ENCODE data around the gene ADGRG1.

ADGRG1 gene

GRCh38 chr16:57680842-57681375 lies 52.5 kb downstream of the ADGRG1 start:
- Histone ChIP-seq H3K9me3 (no peaks in the 10 kb centered on the region), H3K4me3 (ENCODE audit: low read depth, low read length) (no peak overlapping the region), H3K27me3 (no peaks in the 10 kb centered on the region), H3K4me1 (no peaks in the 10 kb centered on the region; the same call in 1 of the 2 replicates), H3K36me3 (no peaks in the 10 kb centered on the region)
- no peak for DNase-seq
- no peak for TF ChIP-seq CTCF (IDR thresholded peaks at IDR 0.05; ENCODE audit: low read depth, low read length)

- Histone ChIP-seq H3K27me3 (no peaks in the 10 kb centered on the region), H3K4me1 (no peaks in the 10 kb centered on the region), H3K36me3 (no peaks in the 10 kb centered on the region), H3K4me3 (ENCODE audit: low read depth, low read length) (no peak overlapping the region), H3K9me3 (no peaks in the 10 kb centered on the region)
- DNase-seq: no peak
- TF ChIP-seq CTCF (IDR thresholded peaks at IDR 0.05; ENCODE audit: low read depth, low read length): no peak
Measured at GRCh38 chr16:57681950-57682728, 53.7 kb downstream of the ADGRG1 start.

DNA sequence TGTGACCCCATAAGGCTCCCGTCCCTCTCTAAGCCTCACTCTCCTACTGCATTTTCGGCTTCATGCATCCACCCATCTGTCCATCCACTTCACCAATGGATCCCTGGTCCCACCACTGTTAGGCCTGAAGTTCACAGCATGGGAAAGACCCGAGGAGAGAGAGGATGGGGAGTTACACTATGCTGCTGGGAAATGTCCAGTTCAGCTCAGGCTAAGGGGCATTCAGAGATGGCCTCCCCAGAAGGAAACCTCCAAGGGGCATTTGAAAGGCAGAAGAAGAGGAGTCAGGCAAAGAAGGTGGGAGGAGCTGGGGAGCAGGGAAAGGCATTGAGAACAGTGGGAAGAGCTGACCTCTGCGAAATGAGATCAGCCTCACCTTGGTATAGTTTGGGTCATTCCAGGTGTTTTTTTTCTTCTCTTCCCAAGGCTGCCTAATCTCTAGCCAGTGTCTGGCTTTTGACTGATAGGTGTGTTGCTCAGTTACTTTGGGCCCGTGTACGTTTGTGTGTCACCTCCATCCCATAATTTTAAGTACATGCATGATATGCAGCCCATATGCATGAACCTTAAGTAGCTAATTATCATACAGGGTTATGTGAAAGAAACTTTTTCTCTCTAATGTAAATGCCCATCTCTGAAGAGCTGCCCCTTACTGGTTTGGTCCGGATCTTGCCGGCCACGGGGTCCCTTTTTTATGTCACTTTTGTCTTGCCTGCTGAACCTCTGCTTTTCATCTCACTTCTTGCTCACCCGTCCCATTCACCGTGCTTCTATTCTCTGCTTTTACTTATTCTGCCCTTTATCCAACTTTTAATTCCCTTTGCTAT lies 54.6 kb downstream of the ADGRG1 start:
- H3K4me1 ChIP-seq: no peaks in the 10 kb centered on the region
- no peak overlapping the region for H3K4me3 ChIP-seq (ENCODE audit: low read depth, low read length)
- DNase-seq: no peak
- H3K27me3 ChIP-seq: no peaks in the 10 kb centered on the region
- H3K36me3 ChIP-seq: no peaks in the 10 kb centered on the region
- no peak for TF ChIP-seq CTCF (IDR thresholded peaks at IDR 0.05; ENCODE audit: low read depth, low read length)
- H3K9me3 ChIP-seq: no peaks in the 10 kb centered on the region

DNA sequence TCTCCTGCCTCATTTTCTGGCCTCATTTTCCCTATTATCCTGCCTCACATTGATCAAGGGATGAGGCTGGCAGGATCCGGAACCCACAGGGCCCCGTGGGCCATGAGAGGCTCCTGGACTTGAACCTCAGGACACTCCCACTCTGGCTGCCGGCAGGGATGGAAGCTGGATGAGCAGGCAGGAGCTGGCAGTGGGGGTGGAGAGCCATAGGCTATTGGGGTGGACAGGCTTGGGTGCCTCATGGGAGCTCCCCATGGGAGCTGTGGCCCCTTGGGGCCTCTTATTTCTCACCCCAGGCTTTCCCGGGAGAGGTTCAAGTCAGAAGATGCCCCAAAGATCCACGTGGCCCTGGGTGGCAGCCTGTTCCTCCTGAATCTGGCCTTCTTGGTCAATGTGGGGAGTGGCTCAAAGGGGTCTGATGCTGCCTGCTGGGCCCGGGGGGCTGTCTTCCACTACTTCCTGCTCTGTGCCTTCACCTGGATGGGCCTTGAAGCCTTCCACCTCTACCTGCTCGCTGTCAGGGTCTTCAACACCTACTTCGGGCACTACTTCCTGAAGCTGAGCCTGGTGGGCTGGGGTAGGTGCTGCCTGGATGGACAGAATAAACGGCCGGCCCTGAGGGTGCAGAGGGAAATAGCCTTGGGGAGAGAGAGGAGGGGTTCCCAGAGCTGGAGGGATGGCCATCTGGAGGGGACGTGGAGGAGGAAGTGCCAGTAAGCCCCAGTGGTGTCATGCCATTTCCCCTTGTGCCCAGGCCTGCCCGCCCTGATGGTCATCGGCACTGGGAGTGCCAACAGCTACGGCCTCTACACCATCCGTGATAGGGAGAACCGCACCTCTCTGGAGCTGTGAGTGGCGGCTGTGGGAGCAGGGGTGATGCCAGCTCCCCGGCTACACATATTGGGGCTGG lies 55.5 kb downstream of the ADGRG1 start:
- no peak for DNase-seq
- H3K27me3 ChIP-seq: no peaks in the 10 kb centered on the region
- no peaks in the 10 kb centered on the region for H3K4me1 ChIP-seq
- no peak overlapping the region for H3K4me3 ChIP-seq (ENCODE audit: low read depth, low read length)
- TF ChIP-seq CTCF (IDR thresholded peaks at IDR 0.05; ENCODE audit: low read depth, low read length): no peak
- H3K36me3 ChIP-seq: no peaks in the 10 kb centered on the region
- no peaks in the 10 kb centered on the region for H3K9me3 ChIP-seq

- no peaks in the 10 kb centered on the region for H3K9me3 ChIP-seq
- no peak for DNase-seq
- H3K4me3 ChIP-seq (ENCODE audit: low read depth, low read length): no peak overlapping the region
- H3K4me1 ChIP-seq: no peaks in the 10 kb centered on the region
- no peak for TF ChIP-seq CTCF (IDR thresholded peaks at IDR 0.05; ENCODE audit: low read depth, low read length)
- no peaks in the 10 kb centered on the region for H3K27me3 ChIP-seq
- no peaks in the 10 kb centered on the region for H3K36me3 ChIP-seq
Measured at GRCh38 chr16:57684626-57685358, 56.4 kb downstream of the ADGRG1 start.
